Peyer's patch (tissue), 4 donors: ENCODE measurements around the gene CLDN18. TPM values are rescaled to one million over a fixed set of nuclear protein-coding genes. Genes with fewer than 3 reads are reported as not detected.
A peak's percentile ranks its signal among the peaks of the same experiment; 100 is the strongest.

ENCODE experiments used
- DNase-seq, 3 donors: peaks; one replicate each; pipeline ENCODE4 v3.0.0-alpha.2; 2017 to 2019
- H3K27ac ChIP-seq, 4 donors: fragments of 200-600 bp; sonication (generic); one replicate each; pipeline ENCODE4 v1.5.1; 2016 to 2019
- H3K27me3 ChIP-seq, 2 donors: fragments of 200-600 bp; sonication (generic); one replicate each; pipeline ENCODE4 v1.5.1; 2019
- H3K36me3 ChIP-seq, 3 donors: fragments of 200-600 bp; sonication (generic); one replicate each; pipeline ENCODE4 v1.5.1; 2016 to 2019
- H3K4me1 ChIP-seq, 4 donors: fragments of 200-600 bp; sonication (generic); one replicate each; pipeline ENCODE4 v1.5.1; 2016 to 2019
- H3K4me3 ChIP-seq, 4 donors: fragments of 200-600 bp; sonication (generic); 1 replicate in 3 of 4; 2 replicates in 1 of 4; pipeline ENCODE4 v1.5.1; 2016 to 2019; ENCODE audit warnings: mild to moderate bottlenecking in 1 of 4
- H3K9me3 ChIP-seq, 4 donors: fragments of 200-600 bp; sonication (generic); one replicate each; pipeline ENCODE4 v1.5.1; 2016 to 2019; ENCODE audit warnings: mild to moderate bottlenecking in 1 of 4
- POLR2A ChIP-seq, 2 donors: fragments of 450-650 bp; IDR thresholded peaks; one replicate each; pipeline ENCODE4 v1.5.1; 2017; ENCODE audit warnings: antibody characterized with exemption in 2 of 2, mild to moderate bottlenecking in 2 of 2, moderate library complexity in 2 of 2
- total RNA-seq, 4 donors: library from RNA; depleted of rRNA; stranded (reverse); fragments of >200 nt; gene quantifications; one replicate each; pipeline ENCODE4 v1.1.0, GENCODE V29; 2016
- TF ChIP-seq, protein P1 (sequence below), 6 experiments: fragments of 450-650 bp in 4 of 6; fragments of 200-600 bp in 2 of 6; sonication (generic) in 1 of 6; IDR thresholded peaks; one replicate each; pipeline ENCODE4 v1.5.1; 2017 to 2019; ENCODE audit warnings: antibody characterized with exemption in 6 of 6, mild to moderate bottlenecking in 3 of 6, moderate library complexity in 1 of 6

CLDN18 gene
- not detected for total RNA-seq

DNA sequence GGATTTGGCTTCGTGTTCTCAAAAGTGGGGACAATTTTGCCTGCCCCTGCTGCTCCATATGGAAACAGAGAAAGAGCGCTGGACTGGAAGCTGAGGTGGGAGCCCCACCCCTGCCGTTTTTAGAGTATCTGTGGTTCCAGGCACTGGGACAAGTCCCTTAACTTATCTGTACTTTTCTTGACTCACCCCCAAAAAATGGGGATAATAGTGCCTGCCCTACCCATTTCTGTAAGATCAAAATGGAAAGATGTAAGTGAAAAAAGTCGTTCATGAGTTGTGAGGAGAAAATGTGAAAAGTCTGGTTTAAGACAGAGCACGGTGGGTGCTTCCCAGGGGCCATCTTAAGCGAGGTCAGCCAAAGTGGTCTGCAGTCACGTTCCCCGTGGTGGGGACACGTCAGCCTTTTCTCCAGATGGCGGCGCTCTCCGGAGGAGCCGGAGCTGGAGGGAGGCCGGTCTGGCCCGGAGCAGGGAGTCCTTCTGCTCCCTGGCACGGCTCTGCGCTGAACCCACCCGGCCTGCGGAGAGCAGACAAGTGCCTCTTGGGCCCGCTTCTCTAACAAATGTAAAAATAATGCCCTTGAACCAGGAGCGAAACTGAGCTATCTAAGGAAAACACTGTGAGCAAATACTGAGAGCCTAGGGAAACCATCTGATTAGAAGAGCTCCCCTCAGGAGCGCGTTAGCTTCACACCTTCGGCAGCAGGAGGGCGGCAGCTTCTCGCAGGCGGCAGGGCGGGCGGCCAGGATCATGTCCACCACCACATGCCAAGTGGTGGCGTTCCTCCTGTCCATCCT lies at the start of gene CLDN18:
Gene CLDN18 (plus strand): TSS at position 690 of the 797 bp plus-strand sequence. CDS start 61 bp downstream, at position 751.
- no peaks in the 10 kb centered on the region for H3K27me3 ChIP-seq
- no peak within 1 kb of the TSS for H3K4me3 ChIP-seq
- H3K9me3 ChIP-seq: no peaks in the 10 kb centered on the region
- TF ChIP-seq, protein P1, sequence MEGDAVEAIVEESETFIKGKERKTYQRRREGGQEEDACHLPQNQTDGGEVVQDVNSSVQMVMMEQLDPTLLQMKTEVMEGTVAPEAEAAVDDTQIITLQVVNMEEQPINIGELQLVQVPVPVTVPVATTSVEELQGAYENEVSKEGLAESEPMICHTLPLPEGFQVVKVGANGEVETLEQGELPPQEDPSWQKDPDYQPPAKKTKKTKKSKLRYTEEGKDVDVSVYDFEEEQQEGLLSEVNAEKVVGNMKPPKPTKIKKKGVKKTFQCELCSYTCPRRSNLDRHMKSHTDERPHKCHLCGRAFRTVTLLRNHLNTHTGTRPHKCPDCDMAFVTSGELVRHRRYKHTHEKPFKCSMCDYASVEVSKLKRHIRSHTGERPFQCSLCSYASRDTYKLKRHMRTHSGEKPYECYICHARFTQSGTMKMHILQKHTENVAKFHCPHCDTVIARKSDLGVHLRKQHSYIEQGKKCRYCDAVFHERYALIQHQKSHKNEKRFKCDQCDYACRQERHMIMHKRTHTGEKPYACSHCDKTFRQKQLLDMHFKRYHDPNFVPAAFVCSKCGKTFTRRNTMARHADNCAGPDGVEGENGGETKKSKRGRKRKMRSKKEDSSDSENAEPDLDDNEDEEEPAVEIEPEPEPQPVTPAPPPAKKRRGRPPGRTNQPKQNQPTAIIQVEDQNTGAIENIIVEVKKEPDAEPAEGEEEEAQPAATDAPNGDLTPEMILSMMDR (IDR thresholded peaks at IDR 0.05): no peak
- TF ChIP-seq POLR2A (IDR thresholded peaks at IDR 0.05): no peak
- no peaks in the 10 kb centered on the region for H3K4me1 ChIP-seq
- no peaks in the 10 kb centered on the region for H3K36me3 ChIP-seq
- DNase-seq: no peak
- no peak within 1 kb of the TSS for H3K27ac ChIP-seq

DNA sequence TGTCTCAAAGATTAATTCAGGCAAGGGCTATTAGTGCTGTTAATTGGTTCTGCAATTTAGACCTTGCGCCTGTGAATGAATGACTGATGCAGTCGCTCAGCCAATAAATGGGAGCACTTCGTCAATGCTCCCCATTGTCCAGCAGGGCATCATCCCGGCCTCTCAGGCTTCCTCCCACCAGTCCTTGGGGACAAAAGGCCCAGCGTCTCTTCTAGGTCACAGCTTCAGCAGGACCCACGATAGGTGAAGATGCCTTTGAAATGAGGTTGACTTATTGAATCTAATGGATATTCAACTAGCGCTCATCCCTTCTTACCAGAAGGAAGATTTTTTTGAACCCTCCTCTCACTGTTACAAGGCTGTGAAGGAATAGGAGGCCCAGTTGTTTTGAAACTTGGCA lies 47.7 kb upstream of the CLDN18 start:
- no peak overlapping the region for H3K27ac ChIP-seq
- no peak for TF ChIP-seq POLR2A (IDR thresholded peaks at IDR 0.05)
- TF ChIP-seq, protein P1 (IDR thresholded peaks at IDR 0.05): no peak
- DNase-seq: no peak
- H3K27me3 ChIP-seq: no peaks in the 10 kb centered on the region
- no peaks in the 10 kb centered on the region for H3K36me3 ChIP-seq
- H3K9me3 ChIP-seq: no peaks in the 10 kb centered on the region
- H3K4me1 ChIP-seq: no peaks in the 10 kb centered on the region
- H3K4me3 ChIP-seq: no peak overlapping the region

DNA sequence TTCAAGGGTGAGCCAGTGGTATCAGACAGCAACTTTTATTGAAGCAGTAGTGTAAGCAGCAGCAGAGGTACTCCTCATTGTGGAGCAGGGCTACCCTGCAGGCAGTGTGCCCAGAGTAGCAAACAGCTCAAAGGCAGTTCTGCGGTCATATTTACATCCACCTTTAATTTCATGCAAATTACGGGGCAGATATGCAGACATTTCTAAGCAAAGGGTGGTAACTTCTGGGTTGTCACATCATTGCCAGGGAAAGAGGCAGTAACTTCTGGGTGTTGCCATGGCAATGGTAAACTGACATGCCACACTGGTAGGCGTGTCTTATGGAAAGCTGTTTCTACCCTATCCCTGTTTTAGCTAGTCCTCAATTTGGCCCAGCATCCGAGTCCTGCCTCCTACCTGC lies 46.5 kb upstream of the CLDN18 start:
- no peak for DNase-seq
- TF ChIP-seq POLR2A (IDR thresholded peaks at IDR 0.05): no peak
- TF ChIP-seq, protein P1 (IDR thresholded peaks at IDR 0.05): no peak
- Histone ChIP-seq H3K9me3 (no peaks in the 10 kb centered on the region), H3K4me1 (no peaks in the 10 kb centered on the region), H3K27ac (no peak overlapping the region), H3K4me3 (no peak overlapping the region), H3K36me3 (no peaks in the 10 kb centered on the region), H3K27me3 (no peaks in the 10 kb centered on the region)

DNA sequence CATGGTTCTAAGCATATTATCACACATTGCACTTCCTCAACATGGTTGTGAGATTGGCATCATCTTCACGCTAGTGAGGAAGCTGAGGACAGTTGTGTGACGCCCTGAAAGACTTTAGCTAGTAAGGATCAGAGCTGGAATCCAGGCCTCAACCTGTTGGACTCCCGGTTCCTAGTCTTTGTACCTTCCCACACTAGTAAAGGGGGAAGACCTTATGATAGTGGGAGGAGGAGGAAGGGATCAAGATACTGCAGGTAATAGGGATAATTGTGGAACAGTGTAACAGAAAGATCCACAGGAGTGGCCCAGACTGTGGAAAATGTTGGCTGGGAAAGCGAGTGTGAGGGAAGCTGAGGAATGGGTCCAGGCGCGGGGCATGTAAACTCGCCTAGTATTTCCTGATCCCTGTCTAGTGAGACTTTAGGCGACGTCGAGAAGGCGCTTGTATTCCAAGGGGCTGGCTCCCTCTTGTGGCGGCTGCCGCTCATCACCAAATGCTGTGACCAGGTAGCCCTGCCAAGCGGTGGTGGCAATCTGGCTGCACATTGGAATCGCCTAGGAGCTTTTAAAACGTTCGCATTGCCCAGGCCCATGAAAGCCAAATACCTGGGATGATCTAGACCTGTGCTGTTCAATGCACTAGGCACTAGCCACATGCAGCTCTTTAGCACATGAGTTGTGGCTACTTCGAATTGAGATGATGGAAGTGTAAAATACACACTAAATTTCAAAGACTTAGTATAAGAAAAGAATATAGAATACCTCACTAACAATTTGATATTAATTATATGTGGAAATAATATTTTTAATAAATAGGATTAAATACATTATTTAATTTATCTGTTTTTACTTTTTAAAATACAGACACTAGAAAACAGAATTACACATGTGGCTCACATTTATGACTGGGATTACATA lies 38.8 kb upstream of the CLDN18 start:
- TF ChIP-seq POLR2A (IDR thresholded peaks at IDR 0.05): no peak
- TF ChIP-seq, protein P1 (IDR thresholded peaks at IDR 0.05): peak in 5 of 6 experiments; percentile 10 to 64 (median 55)

GRCh38 chr3:137972396-137972795 lies 37.6 kb upstream of the CLDN18 start:
- Histone ChIP-seq H3K27me3 (no peaks in the 10 kb centered on the region), H3K36me3 (no peaks in the 10 kb centered on the region), H3K27ac (no peak overlapping the region), H3K4me1 (no peaks in the 10 kb centered on the region), H3K4me3 (no peak overlapping the region), H3K9me3 (no peaks in the 10 kb centered on the region)
- TF ChIP-seq, protein P1 (IDR thresholded peaks at IDR 0.05): no peak
- no peak for TF ChIP-seq POLR2A (IDR thresholded peaks at IDR 0.05)
- no peak for DNase-seq

More for the DNA sequence above, 38.8 kb upstream of the CLDN18 start:
- Histone ChIP-seq H3K4me1 (no peaks in the 10 kb centered on the region), H3K27ac (no peak overlapping the region), H3K9me3 (no peaks in the 10 kb centered on the region), H3K36me3 (no peaks in the 10 kb centered on the region), H3K4me3 (no peak overlapping the region), H3K27me3 (no peaks in the 10 kb centered on the region)
- DNase-seq: peak; percentile 19 to 80 (median 75)
